Uterus (tissue), 2 donors: ENCODE results near the gene ZNF532.

Source experiments
- CTCF ChIP-seq, 4 experiments: fragments of 200-600 bp in 2 of 4; fragments of 450-650 bp in 2 of 4; sonication (generic) in 2 of 4; IDR thresholded peaks; one replicate each; pipeline ENCODE4 v1.5.1; 2016 to 2019; ENCODE audit warnings: antibody characterized with exemption in 4 of 4, mild to moderate bottlenecking in 2 of 4, moderate library complexity in 1 of 4
- POLR2A ChIP-seq, 2 donors: fragments of 450-650 bp; IDR thresholded peaks; one replicate each; pipeline ENCODE4 v1.6.1; 2016; ENCODE audit warnings: antibody characterized with exemption in 2 of 2, mild to moderate bottlenecking in 1 of 2, moderate library complexity in 1 of 2

- TF ChIP-seq POLR2A (IDR thresholded peaks at IDR 0.05), result no peak
- no peak for TF ChIP-seq CTCF (IDR thresholded peaks at IDR 0.05)
These were observed 138.4 kb downstream of the ZNF532 start for GRCh38 chr18:59002974-59003594.
